NCI-H2171 treated with DMSO at 0.1 percent for 48 hours (cell line): Measurements from ENCODE around the gene MGST1.
A peak's percentile ranks its signal among the peaks of the same experiment; 100 is the strongest.

Source experiments
- DNase-seq: peaks from one replicate; lab custom pipeline; 2025; lab: John Stamatoyannopoulos, UW

The MGST1 gene

GRCh38 chr12:16347391-16348298, at the start of gene MGST1:
TSS of gene MGST1 (plus strand) at chr12:16347645. CDS start at chr12:16354253, 6,608 bp downstream.
- peak; percentile 60 for DNase-seq

GRCh38 chr12:16299403-16299802, 48.0 kb upstream of the MGST1 start:
- DNase-seq, result no peak

- no peak for DNase-seq
Measured at GRCh38 chr12:16300122-16300521, 47.3 kb upstream of the MGST1 start.

- DNase-seq, result no peak
Measured at GRCh38 chr12:16300736-16301135, 46.7 kb upstream of the MGST1 start.

GRCh38 chr12:16303939-16304338, 43.5 kb upstream of the MGST1 start:
- no peak for DNase-seq

- DNase-seq, result peak; percentile 86
Measured at GRCh38 chr12:16307856-16308475, 39.5 kb upstream of the MGST1 start.

- DNase-seq, result no peak
Measured at GRCh38 chr12:16310934-16311333, 36.5 kb upstream of the MGST1 start.

- no peak for DNase-seq
Measured at GRCh38 chr12:16323010-16323409, 24.4 kb upstream of the MGST1 start.

- DNase-seq, result no peak
Measured at GRCh38 chr12:16323638-16324037, 23.8 kb upstream of the MGST1 start.

- no peak for DNase-seq
Measured at GRCh38 chr12:16324272-16324671, 23.2 kb upstream of the MGST1 start.

- DNase-seq, result no peak
Measured at GRCh38 chr12:16324772-16325171, 22.7 kb upstream of the MGST1 start.

GRCh38 chr12:16325426-16325825, 22.0 kb upstream of the MGST1 start:
- peak; percentile 65 for DNase-seq

- no peak for DNase-seq
Measured at GRCh38 chr12:16327963-16328362, 19.5 kb upstream of the MGST1 start.

GRCh38 chr12:16329594-16329993, 17.9 kb upstream of the MGST1 start:
- no peak for DNase-seq

- DNase-seq, result no peak
Measured at GRCh38 chr12:16330560-16330959, 16.9 kb upstream of the MGST1 start.

GRCh38 chr12:16331998-16332397, 15.4 kb upstream of the MGST1 start:
- DNase-seq, result no peak

- DNase-seq, result no peak
Measured at GRCh38 chr12:16335838-16336237, 11.6 kb upstream of the MGST1 start.

GRCh38 chr12:16344269-16344668, 3.2 kb upstream of the MGST1 start:
- no peak for DNase-seq

GRCh38 chr12:16345105-16345504, 2.3 kb upstream of the MGST1 start:
- no peak for DNase-seq

GRCh38 chr12:16346958-16347357, 487 bp upstream of the MGST1 start:
- DNase-seq, result no peak

- DNase-seq, result no peak
Measured at GRCh38 chr12:16348435-16349130, 1.1 kb downstream of the MGST1 start.

GRCh38 chr12:16349131-16349460, 1.7 kb downstream of the MGST1 start:
- DNase-seq, result no peak

GRCh38 chr12:16350682-16351081, 3.2 kb downstream of the MGST1 start:
- no peak for DNase-seq
